Colonic mucosa (tissue), 4 donors: ENCODE measurements around the gene DOP1B. TPM values are rescaled to one million over a fixed set of nuclear protein-coding genes. Genes with fewer than 3 reads are reported as not detected.

Experiments used
- DNase-seq: peaks from one replicate; pipeline ENCODE4 v3.0.0-alpha.2; 2020
- H3K27ac ChIP-seq: fragments of 200-600 bp; one replicate; pipeline ENCODE4 v1.8.0; 2021
- H3K27me3 ChIP-seq: fragments of 200-600 bp; one replicate; pipeline ENCODE4 v1.8.0; 2021
- H3K36me3 ChIP-seq: fragments of 200-600 bp; one replicate; pipeline ENCODE4 v1.8.0; 2021
- H3K4me1 ChIP-seq: fragments of 200-600 bp; one replicate; pipeline ENCODE4 v1.8.0; 2021; ENCODE audit warnings: mild to moderate bottlenecking
- H3K4me3 ChIP-seq: fragments of 200-600 bp; one replicate; pipeline ENCODE4 v1.8.0; 2021
- H3K9ac ChIP-seq, 2 donors: one replicate each; pipeline ENCODE4 v1.7.0; 2013; ENCODE audit warnings: control low read depth in 2 of 2, low read depth in 2 of 2, low read length in 2 of 2
- H3K9me3 ChIP-seq: fragments of 200-600 bp; one replicate; pipeline ENCODE4 v1.8.0; 2021
- intact Hi-C: fragments of 100-400 bp; cut with DNase I; formaldehyde crosslinking; loops from one replicate; pipeline ENCODE4 v1.14.1; 2022
- total RNA-seq, 2 donors: library from RNA; stranded (reverse); fragmentation: NEBNext Ultra II Directional in 1 of 2; extraction: Animal tissue kit (Norgen Biotek cat#: 25700) in 1 of 2; gene quantifications; one replicate each; pipeline ENCODE4 v1.2.1, GENCODE V29; 2021
- TF ChIP-seq, protein P1 (sequence below): fragments of 200-600 bp; IDR thresholded peaks from one replicate; pipeline ENCODE4 v1.8.0; 2022; ENCODE audit warnings: antibody characterized with exemption, mild to moderate bottlenecking
- donor health status: healthy.
- donor health status: DM: no; HTN: no; CAD: no.
- donor health status: DM: no; HTN: no; CAD: no.

The DOP1B gene
- total RNA-seq, 2 donors from 2014 or later = 72.5 to 78.8 TPM

DNA sequence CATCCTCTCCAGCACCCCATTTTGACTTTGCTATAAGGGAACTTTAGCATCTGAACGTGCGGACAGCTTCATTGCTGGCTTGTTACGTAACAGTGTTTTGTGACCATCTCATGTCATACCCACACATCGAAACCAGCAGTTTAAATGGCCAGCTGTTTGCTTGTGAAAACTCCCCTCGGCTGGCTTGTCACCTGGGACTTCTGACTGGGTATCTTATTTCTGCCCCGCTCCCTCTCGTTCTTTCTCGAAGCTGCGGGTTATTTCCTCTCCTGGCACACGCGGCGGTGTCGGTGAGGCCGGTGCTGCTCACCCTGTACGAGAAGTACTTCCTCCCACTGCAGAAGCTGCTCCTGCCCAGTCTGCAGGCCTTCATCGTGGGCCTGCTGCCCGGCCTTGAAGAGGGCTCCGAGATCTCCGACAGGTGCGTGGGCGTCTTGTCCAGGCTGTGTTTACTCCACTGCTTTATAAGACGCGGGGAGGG lies 43.5 kb downstream of the DOP1B start:
- no peak for DNase-seq
- no peaks in the 10 kb centered on the region for H3K36me3 ChIP-seq
- H3K4me3 ChIP-seq = no peak overlapping the region
- H3K27me3 ChIP-seq = no peaks in the 10 kb centered on the region
- intact Hi-C loops = no loop called here
- H3K9me3 ChIP-seq = no peaks in the 10 kb centered on the region
- no peaks in the 10 kb centered on the region for H3K4me1 ChIP-seq
- no peak overlapping the region for H3K9ac ChIP-seq
- TF ChIP-seq, protein P1, sequence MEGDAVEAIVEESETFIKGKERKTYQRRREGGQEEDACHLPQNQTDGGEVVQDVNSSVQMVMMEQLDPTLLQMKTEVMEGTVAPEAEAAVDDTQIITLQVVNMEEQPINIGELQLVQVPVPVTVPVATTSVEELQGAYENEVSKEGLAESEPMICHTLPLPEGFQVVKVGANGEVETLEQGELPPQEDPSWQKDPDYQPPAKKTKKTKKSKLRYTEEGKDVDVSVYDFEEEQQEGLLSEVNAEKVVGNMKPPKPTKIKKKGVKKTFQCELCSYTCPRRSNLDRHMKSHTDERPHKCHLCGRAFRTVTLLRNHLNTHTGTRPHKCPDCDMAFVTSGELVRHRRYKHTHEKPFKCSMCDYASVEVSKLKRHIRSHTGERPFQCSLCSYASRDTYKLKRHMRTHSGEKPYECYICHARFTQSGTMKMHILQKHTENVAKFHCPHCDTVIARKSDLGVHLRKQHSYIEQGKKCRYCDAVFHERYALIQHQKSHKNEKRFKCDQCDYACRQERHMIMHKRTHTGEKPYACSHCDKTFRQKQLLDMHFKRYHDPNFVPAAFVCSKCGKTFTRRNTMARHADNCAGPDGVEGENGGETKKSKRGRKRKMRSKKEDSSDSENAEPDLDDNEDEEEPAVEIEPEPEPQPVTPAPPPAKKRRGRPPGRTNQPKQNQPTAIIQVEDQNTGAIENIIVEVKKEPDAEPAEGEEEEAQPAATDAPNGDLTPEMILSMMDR = no peak
- H3K27ac ChIP-seq = no peak overlapping the region

DNA sequence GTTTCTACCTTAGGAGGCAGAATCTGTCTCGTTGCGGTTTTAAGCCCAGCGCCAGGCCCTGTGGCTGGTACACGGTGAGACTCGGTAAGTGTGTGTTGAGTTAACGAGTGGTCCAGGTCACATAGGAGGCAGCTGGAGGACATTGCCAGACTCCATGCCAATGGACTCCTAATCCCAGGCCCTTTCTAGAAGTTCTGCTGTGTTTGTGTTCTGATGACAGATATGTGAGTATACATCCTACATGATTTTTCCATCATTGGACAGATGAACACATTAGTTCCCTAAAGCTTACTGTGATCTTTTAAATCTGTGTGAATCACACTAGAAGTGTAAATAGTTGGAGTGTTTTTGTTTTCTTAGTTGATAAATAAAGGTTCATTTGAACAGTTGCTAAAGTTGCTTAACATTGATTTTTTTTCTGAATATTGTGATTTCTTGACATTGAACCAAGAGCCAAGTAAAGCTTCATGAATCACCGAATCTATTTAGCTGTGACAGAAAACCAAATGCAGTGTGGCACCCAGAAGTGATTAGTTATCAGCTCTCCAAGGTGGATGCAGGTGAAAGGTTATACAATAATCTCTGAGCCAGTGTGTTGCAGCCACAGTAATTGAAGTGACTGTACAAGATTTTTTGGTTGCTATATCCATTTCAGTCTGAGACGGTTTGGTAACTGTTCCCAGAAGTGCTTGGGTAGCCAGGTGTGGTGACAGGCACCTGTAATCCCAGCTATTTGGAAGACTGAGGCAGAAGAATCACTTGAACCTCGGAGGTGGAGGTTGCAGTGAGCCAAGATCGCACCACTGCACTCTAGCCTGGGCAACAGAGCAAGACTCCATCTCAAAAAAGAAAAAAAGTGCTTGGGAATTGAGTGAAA lies 46.3 kb downstream of the DOP1B start:
- DNase-seq = no peak
- TF ChIP-seq, protein P1 = no peak
- Histone ChIP-seq H3K9me3 (no peaks in the 10 kb centered on the region), H3K9ac (no peak overlapping the region), H3K27ac (no peak overlapping the region), H3K4me1 (no peaks in the 10 kb centered on the region), H3K27me3 (no peaks in the 10 kb centered on the region), H3K4me3 (no peak overlapping the region), H3K36me3 (no peaks in the 10 kb centered on the region)
- intact Hi-C loops = no loop called here

DNA sequence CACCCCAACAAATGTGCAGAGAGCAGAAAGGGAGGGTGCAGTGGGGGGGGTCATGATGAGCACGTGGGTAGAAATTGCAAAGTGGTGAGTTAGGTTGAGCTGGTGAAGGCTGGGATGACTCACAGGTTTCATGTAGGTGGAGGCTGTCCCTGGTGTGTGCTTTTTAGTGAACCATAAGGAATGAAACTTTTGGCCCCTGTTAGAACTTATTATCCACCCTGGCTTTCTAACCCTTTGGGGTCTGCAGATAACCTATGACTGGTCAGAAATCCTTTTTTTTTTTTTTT lies 46.9 kb downstream of the DOP1B start:
- Histone ChIP-seq H3K36me3 (no peaks in the 10 kb centered on the region), H3K27me3 (no peaks in the 10 kb centered on the region), H3K4me1 (no peaks in the 10 kb centered on the region), H3K9me3 (no peaks in the 10 kb centered on the region), H3K4me3 (no peak overlapping the region), H3K27ac (no peak overlapping the region), H3K9ac (no peak overlapping the region)
- intact Hi-C loops = no loop called here
- DNase-seq = no peak
- TF ChIP-seq, protein P1 = no peak

DNA sequence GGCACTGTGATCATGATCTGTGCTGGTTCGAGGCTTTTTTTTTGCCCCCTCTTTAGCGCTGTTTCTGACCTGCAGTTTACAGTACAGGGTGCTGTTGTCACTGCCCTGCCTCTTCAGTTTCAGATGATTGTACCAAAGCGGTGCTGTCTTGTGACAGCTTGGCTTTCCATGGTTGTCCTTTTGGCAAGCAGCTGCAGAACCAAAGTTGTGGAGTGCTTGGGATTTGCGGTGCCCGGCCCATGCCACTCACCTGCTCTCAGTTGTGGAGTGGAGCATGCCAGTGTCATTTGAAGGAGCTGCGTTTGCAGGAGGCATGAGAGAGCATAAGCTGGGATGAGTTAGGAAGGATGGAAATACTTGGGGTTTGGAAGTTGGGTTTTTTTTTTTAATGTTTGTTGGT lies 48.4 kb downstream of the DOP1B start:
- intact Hi-C loops = loop anchor here (5.0 kb wide), 1 partner anchor 53 kb away; no protein-coding TSS in a partner anchor
- H3K27ac ChIP-seq = no peak overlapping the region
- TF ChIP-seq, protein P1 = no peak
- no peaks in the 10 kb centered on the region for H3K36me3 ChIP-seq
- no peak overlapping the region for H3K4me3 ChIP-seq
- no peak for DNase-seq
- no peak overlapping the region for H3K9ac ChIP-seq
- H3K9me3 ChIP-seq = no peaks in the 10 kb centered on the region
- H3K27me3 ChIP-seq = no peaks in the 10 kb centered on the region
- no peaks in the 10 kb centered on the region for H3K4me1 ChIP-seq

DNA sequence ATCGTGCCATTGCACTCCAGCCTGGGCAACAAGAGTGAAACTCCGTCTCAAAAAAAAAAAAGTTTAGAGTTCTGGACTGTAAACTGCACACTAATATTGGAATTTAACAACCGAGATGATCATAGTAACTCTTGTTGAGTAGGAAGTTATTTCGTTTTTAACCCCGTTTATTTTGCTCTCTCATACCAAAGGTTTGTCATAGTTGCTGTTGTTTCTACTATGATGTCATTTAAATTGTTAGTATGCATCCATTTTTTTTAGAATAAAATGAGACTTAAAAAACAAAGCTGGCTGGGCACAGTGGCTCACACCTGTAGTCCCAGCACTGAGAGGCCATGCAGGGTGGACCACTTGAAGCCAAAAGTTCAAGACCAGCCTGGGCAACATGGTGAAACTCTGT lies 49.3 kb downstream of the DOP1B start:
- Histone ChIP-seq H3K4me3 (no peak overlapping the region), H3K4me1 (no peaks in the 10 kb centered on the region), H3K9me3 (no peaks in the 10 kb centered on the region), H3K36me3 (no peaks in the 10 kb centered on the region), H3K9ac (no peak overlapping the region), H3K27ac (no peak overlapping the region), H3K27me3 (no peaks in the 10 kb centered on the region)
- TF ChIP-seq, protein P1 = no peak
- no peak for DNase-seq
- intact Hi-C loops = loop anchor here (5.0 kb wide), 1 partner anchor 54 kb away; no protein-coding TSS in a partner anchor

Other genes starting within 250 kb of the DOP1B start
- gene SETD4, start 96.3 kb upstream of the DOP1B start, total RNA-seq = 10 to 100 TPM; 14.7 to 22.7 TPM
- gene CBR1, start 86.8 kb upstream of the DOP1B start, total RNA-seq = 100 to 1,000 TPM in 1 of 2 donors, 10 to 100 TPM in 1; 81.6 to 131 TPM
- 1 to 10 TPM; 2.2 TPM for gene CBR3, start 21.7 kb upstream of the DOP1B start, total RNA-seq
- gene MORC3, start 163.4 kb downstream of the DOP1B start, total RNA-seq = 10 to 100 TPM; 18.5 to 28.9 TPM
- 10 to 100 TPM in 1 of 2 donors, 1 to 10 TPM in 1; 2.5 to 12.0 TPM for gene CHAF1B, start 228.6 kb downstream of the DOP1B start, total RNA-seq